Measurements from ENCODE around the gene PCSK6.

Gene PCSK6

DNA sequence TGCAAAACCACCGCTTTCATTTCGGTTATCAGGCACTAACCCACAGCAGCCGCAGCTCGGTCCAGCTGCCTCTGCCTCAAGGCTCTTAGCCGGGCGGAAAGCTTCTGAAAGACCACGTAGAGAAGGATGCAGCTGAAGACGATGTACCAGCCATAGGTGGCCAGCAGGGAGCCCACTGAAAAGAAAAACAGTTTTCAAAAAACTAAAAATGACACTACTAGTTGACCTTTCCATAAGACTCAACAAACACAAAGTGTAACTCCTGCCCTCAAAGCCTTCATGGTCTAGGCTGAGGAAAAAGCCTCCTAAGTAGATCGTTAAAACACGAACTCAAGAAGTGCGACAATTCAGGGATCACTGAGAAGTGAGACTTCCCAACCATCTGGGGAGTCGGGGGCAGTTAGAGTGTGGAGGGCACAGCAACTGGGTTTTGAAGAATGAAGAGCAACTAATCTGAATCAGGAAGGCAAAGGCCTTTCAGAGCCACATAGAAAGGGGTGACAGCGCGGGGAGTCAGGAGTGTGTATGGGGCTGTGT is 212.9 kb downstream of the PCSK6 start:
- DNase-seq (ENCODE audit: low read depth), result no peak

- no peak for DNase-seq (ENCODE audit: low read depth)
Measured at GRCh38 chr15:101275018-101275417, 214.5 kb downstream of the PCSK6 start.

DNA sequence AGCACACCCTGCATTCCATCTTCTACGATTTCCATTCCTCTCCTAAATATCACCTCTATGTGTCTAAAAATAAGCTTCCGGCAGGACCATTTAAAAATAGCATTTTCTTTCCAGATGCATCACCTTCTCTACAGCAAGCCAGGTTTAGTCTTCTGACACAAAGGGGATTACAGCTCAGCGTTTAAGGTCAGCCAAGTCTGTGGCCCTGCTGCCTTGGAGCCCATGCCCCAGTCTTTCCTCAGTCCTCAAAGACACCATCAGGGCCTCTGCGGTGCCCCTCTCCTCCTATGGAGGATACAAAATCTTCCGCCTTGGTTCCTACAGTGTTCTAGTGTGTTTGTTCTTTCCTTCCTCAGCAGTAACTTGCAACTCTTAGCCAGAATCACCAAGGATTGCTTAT is 216.0 kb downstream of the PCSK6 start:
- no peak for DNase-seq (ENCODE audit: low read depth)

GRCh38 chr15:101272584-101272983 is 216.9 kb downstream of the PCSK6 start:
- no peak for DNase-seq (ENCODE audit: low read depth)

DNA sequence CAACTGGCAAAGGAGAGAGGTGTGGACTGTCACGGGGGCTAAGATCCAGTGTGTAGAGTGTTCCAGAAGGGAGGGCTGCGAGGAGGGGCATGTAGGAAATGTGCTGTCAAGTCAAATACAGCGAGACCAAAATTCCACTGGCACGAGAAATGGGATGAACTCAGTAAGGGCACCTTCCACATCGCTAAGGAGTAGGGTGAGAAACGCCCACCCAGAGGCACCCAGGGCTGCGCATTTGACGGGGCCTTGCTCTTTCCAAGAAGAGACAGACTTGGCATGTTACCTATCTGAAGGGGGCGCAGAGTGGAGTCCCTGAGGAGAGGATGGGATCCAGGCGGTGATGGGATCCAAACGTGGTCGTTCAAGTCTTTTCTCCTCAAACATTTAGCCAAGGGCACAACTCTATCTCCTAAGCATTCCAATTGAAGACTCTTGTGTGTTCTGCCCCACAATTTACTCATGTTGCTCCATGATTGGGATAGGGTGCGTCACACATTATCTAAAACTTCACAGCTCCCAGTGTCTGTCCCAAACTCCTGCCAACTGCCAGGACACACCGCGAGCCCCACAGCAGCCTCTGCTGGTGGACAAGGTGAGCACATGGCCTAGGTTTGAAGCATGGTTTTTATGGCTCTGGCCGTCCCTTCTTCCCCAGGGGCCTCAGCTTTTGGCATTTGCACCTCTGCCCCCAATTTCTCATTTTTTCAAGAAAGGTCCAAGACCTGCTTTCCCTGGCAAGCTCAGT is 219.9 kb downstream of the PCSK6 start:
- no peak for DNase-seq (ENCODE audit: low read depth)

DNA sequence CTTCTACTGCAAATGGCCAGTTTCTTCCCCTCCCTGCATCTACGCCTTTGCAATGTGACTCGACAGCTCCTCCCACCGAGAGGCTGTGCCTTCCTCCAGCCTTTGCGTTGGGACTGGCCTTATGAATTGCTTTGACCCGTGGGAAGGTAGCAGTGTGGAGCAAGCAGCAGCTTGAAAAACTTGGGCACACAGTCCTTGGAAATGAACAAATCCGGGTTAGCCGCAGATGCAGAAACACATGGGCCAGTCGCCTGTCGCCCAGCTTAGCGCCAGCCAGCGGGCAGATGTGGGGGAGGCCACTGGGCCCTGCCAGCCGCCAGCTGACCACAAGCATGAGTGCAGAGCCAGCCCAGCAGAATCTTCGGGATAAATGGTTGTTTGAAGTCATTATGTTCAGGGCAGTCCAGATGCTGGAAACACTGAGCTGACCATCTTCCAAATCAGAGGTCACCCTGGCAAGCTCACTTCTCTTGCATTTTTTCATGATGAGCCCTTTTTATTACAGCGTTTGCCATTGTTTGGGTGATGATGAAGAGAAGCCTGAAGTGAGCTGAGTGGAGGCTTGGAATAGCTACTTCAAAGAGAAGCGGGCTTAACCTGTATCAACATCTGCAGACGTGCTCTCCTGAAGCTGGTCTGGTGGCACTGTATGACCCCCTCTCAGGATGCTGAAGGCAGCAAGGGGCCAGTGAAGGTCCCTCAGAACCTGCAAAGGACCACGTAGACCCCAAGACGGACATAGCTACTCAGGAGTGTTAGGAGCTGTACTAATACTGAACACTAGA is 222.0 kb downstream of the PCSK6 start:
- DNase-seq (ENCODE audit: low read depth), result no peak

DNA sequence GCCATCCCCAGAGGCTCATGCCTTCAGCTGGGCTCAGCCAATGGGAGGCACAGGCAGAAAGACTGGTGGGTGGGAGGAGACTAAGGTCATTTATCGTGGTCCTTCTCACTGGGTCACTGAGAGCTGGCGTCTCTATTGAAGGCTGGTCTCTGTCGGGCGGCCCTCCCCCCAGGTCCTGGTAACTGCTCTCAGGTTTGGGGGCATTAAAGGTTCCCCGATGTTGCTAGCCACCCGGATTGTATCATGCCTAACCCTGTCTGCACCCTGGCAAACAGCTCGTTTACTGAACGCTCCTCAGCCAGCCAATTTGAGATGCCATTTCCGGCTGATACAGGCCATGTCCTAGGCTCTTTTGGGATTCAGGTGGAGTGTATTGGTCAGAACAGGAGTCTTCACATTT is 222.7 kb downstream of the PCSK6 start:
- DNase-seq (ENCODE audit: low read depth), result no peak

- DNase-seq (ENCODE audit: low read depth), result no peak
Measured at GRCh38 chr15:101266034-101266433, 223.5 kb downstream of the PCSK6 start.

GRCh38 chr15:101264911-101265641 is 224.4 kb downstream of the PCSK6 start:
- DNase-seq (ENCODE audit: low read depth), result no peak

DNA sequence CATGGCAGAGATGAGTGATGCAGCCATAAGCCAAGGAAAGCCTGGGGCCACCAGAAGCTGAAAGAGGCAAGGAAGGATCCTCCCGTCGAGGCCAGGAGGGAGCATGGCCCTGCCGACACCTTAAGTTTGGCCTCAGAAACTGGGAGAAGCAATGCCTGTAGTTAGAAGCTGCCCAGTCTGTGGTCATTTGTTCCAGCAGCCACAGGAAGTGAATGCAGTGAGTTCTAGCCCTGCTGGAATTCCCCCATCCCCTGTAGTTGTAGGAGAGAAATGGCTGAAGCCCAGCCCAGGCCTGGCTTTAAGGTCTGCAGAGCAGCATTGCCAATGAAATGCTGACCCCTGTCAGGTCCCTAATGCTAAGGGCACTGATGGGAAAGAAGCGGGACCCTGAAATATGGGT is 225.5 kb downstream of the PCSK6 start:
- no peak for DNase-seq (ENCODE audit: low read depth)

DNA sequence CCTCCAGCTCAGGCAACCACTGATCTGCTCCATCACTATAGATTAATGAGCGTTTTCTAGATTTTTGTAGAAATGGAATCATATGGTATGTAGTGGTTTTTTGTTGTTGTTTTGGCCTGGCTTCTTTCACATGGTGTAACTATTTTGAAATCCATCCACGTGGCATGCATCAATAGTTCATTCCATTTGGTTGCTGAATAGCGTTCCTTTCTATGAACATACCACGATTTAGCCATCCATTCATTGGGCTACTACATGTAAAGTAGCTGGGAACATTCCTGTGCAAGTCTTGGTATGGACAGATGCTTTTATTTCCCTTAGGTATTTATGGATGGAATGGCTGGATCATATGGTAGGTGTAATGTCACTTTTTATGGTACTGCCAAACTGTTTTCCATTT is 227.0 kb downstream of the PCSK6 start:
- DNase-seq (ENCODE audit: low read depth), result no peak

DNA sequence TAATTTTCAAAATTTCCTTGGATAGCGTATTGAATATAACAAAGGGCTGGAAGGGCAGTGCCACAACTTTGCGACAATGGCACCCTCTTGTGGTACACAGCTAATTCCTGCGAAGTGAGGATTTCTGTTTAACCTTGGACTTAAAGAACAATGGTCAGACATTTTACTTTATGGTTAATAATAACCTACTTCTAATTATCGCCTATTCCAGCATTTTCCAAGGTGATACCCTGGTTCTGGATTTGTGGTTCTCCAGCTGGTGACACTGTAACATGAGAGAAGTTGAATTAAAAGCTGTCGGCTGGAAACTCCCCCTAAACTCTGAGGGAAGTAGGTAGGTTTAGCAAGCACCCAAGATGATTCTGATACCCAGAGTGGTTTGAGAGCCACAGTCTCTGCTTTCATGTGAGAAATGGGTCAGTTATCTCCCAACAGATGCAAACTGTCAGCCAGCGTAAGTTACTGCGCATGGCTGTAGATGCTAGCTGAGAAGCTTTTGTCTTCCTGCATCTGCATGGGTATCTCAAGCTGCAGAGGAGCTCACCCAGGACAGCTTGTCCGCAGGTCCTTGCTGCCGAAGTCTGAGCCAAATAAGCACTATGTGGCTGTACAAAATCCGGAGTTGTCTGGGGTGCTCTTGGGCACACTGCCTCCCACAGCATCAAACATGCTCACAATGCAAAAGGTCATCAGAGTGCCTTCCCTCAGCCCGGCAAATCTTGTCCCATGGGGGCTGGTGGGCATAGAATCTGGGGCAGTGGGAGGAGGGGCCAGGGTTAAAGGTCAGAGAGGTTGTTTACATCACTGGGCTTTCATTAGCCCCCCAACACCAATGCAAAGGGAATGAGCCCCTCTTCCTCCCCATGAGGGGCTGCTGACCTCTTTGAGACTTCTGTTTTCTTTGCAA is 231.0 kb downstream of the PCSK6 start:
- DNase-seq (ENCODE audit: low read depth), result peak; percentile 37

GRCh38 chr15:101256757-101257156 is 232.8 kb downstream of the PCSK6 start:
- DNase-seq (ENCODE audit: low read depth), result no peak

DNA sequence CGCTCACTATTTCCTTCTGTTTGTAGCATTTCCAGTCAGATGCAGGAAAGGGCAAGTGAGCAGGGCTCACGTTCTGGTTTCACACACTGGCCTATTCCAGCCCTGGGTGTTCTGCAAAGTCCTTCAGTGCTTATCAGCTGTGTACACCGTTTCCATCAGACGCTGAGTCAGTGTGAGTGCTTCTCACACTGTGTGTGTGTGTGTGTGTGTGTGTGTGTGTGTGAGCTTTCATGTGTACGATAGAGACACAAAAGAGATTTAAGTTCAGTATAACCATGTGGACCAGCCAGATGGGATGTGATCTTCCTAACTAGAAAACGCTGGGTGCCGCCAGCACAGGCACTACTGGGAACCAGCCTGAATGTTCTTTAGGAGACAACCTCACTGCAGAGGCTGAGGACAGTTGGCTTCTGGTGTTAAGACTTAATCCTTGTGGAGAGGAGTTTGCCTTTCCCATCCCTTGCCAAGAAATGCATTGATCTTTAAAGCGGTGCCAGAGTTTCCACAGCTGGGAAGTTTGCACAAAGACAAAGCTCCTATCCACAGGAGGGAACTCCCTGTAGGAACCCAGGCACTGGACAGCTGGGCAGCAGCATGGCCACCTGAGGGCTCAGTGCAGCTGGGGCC is 233.8 kb downstream of the PCSK6 start:
- DNase-seq (ENCODE audit: low read depth), result no peak

GRCh38 chr15:101255051-101255395 is 234.5 kb downstream of the PCSK6 start:
- DNase-seq (ENCODE audit: low read depth), result no peak

- no peak for DNase-seq (ENCODE audit: low read depth)
Measured at GRCh38 chr15:101254157-101255050, 235.1 kb downstream of the PCSK6 start.

Measured in stimulated activated CD8-positive, alpha-beta memory T cell treated with anti-CD3 and anti-CD28 coated beads, Interleukin-15, amount 100 ng/mL, for 1 hour (primary cell).